GM23248 (cell line): ENCODE data around the gene LUZP1. TPM values are rescaled to one million over a fixed set of nuclear protein-coding genes. Genes with fewer than 3 reads are reported as not detected.

Experiments used
- DNase-seq: peaks from one replicate; pipeline ENCODE4 v3.0.0-alpha.2; 2015
- H2AFZ ChIP-seq: fragments of 200-600 bp; sonication (generic); 2 replicates; pipeline ENCODE4 v1.6.1; 2016; ENCODE audit warnings: antibody characterized with exemption
- H3F3A ChIP-seq: fragments of 200-600 bp; sonication (generic); 2 replicates; pipeline ENCODE4 v1.6.1; 2016; ENCODE audit warnings: mild to moderate bottlenecking, antibody characterized with exemption, mixed run types; ENCODE audit not compliant: insufficient read depth
- H3K27ac ChIP-seq: fragments of 200-600 bp; sonication (generic); 2 replicates; pipeline ENCODE4 v1.5.1; 2016; ENCODE audit warnings: mild to moderate bottlenecking
- H3K27me3 ChIP-seq: fragments of 200-600 bp; sonication (generic); replicated peaks from 2 replicates; pipeline ENCODE4 v1.6.1; 2016; ENCODE audit warnings: mild to moderate bottlenecking; ENCODE audit not compliant: insufficient read depth
- H3K36me3 ChIP-seq: fragments of 200-600 bp; sonication (generic); 2 replicates; pipeline ENCODE4 v1.6.1; 2016; ENCODE audit warnings: low read depth, mild to moderate bottlenecking
- H3K4me1 ChIP-seq: fragments of 200-600 bp; sonication (generic); 2 replicates; pipeline ENCODE4 v1.6.1; 2016; ENCODE audit warnings: mild to moderate bottlenecking; ENCODE audit not compliant: insufficient read depth
- H3K4me2 ChIP-seq: fragments of 200-600 bp; sonication (generic); one replicate; pipeline ENCODE4 v1.6.1; 2016; ENCODE audit warnings: mild to moderate bottlenecking; ENCODE audit not compliant: unreplicated experiment
- H3K4me3 ChIP-seq: fragments of 200-600 bp; sonication (generic); 2 replicates; pipeline ENCODE4 v1.5.1; 2016; ENCODE audit warnings: mild to moderate bottlenecking
- H3K79me2 ChIP-seq: fragments of 200-600 bp; sonication (generic); 2 replicates; pipeline ENCODE4 v1.6.1; 2016; ENCODE audit warnings: mild to moderate bottlenecking; ENCODE audit not compliant: insufficient read depth
- H3K9ac ChIP-seq: fragments of 200-600 bp; sonication (generic); 2 replicates; pipeline ENCODE4 v1.6.1; 2016; ENCODE audit warnings: mild to moderate bottlenecking
- H3K9me2 ChIP-seq: fragments of 200-600 bp; sonication (generic); 2 replicates; pipeline ENCODE4 v1.6.1; 2016; ENCODE audit warnings: mixed run types, mild to moderate bottlenecking, moderate library complexity; ENCODE audit not compliant: insufficient read depth
- H3K9me3 ChIP-seq: fragments of 200-600 bp; sonication (generic); one replicate; pipeline ENCODE4 v1.6.1; 2017; ENCODE audit warnings: low read depth
- H4K20me1 ChIP-seq: fragments of 200-600 bp; sonication (generic); 2 replicates; pipeline ENCODE4 v1.6.0; 2016; ENCODE audit not compliant: insufficient read depth
- EZH2 ChIP-seq: fragments of 200-600 bp; sonication (generic); IDR thresholded peaks from 2 replicates; pipeline ENCODE4 v1.6.1; 2018; ENCODE audit warnings: antibody characterized with exemption, mild to moderate bottlenecking; ENCODE audit not compliant: insufficient read depth, poor library complexity, severe bottlenecking
- EZH2phosphoT487 ChIP-seq: fragments of 200-600 bp; sonication (generic); IDR thresholded peaks from 2 replicates; pipeline ENCODE4 v1.6.1; 2018; ENCODE audit warnings: antibody characterized with exemption, moderate library complexity, mild to moderate bottlenecking, low read depth; ENCODE audit not compliant: insufficient read depth
- WGBS, 2 experiments: methylation state at CpG; one replicate each; pipeline ENCODE4 v1.1.6; 2015 to 2017; ENCODE audit warnings: low lambda C conversion rate in 2 of 2, low coverage in 1 of 2; ENCODE audit errors: missing lambda C conversion rate in 2 of 2; 5-methylcytosine and 5-hydroxymethylcytosine counted together
- in situ Hi-C: fragments of 300-500 bp; cut with MboI; formaldehyde crosslinking; loops from 2 replicates; pipeline ENCODE4 v1.15.0; 2020
- polyA plus RNA-seq: library from polyadenylated mRNA; unstranded; fragments of >200 nt; fragmentation: Nextera tagmentation; extraction: Ambion mirVana; gene quantifications from 2 replicates; pipeline ENCODE4 v1.2.1, GENCODE V29; 2016
- total RNA-seq: library from RNA; depleted of rRNA; stranded (reverse); fragments of >200 nt; shearing (Covaris generic); gene quantifications from 2 replicates; pipeline ENCODE4 v1.2.3, GENCODE V29; 2014

The LUZP1 gene
- total and polyA plus RNA-seq, 2 experiments from 2014 or later = 28.1 to 52.2 TPM

GRCh38 chr1:23092447-23092846, 76.2 kb downstream of the LUZP1 start:
- peaks cover 50% of the 10 kb centered on the region for H3K79me2 ChIP-seq
- TF ChIP-seq EZH2phosphoT487 = no peak
- TF ChIP-seq EZH2 = no peak
- in situ Hi-C loops = loop anchor here (10.0 kb wide), 1 partner anchor 182 kb away; no protein-coding TSS in a partner anchor

DNA sequence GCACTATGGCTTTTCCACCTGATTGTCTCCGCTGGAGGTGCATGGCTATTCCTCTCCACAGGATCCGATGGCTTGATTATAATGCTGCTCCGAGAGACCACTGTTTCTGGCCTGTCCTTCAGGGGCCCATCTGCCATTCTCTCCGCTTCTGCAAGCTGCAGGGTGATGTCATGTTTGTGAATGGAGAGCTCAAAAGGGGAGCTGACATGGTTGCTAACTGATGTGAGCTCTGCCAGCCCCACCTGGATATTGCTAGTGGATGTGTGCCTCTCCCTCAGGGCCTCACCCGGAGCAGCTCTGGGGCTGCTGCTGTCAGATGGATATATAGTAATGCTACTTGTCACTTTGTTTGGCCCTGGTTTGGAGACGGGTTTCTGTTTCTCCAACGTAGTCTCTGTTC, 77.1 kb downstream of the LUZP1 start:
- TF ChIP-seq EZH2 (no peak), EZH2phosphoT487 (no peak)
- Histone ChIP-seq H3K9me3 (no peaks in the 10 kb centered on the region), H3K9ac (no peak overlapping the region), H4K20me1 (no peaks in the 10 kb centered on the region), H3K4me3 (no peak overlapping the region), H3K4me1 (no peaks in the 10 kb centered on the region), H3K36me3 (peaks cover 28% of the 10 kb centered on the region), H3F3A (no peaks in the 10 kb centered on the region), H3K9me2 (no peaks in the 10 kb centered on the region), H3K79me2 (peaks cover 46% of the 10 kb centered on the region), H2AFZ (no peak overlapping the region), H3K27me3 (no peaks in the 10 kb centered on the region), H3K4me2 (no peak overlapping the region), H3K27ac (no peak overlapping the region)
- in situ Hi-C loops = loop anchor here (10.0 kb wide), 1 partner anchor 183 kb away; no protein-coding TSS in a partner anchor
- 93 to 96% methylated on average over 7 of the region's 7 CpGs for WGBS, 2 experiments
- DNase-seq = no peak

More at GRCh38 chr1:23092447-23092846, 76.2 kb downstream of the LUZP1 start:
- Histone ChIP-seq H3K4me2 (no peak overlapping the region), H2AFZ (no peak overlapping the region), H3K36me3 (peaks cover 28% of the 10 kb centered on the region), H3K9me2 (no peaks in the 10 kb centered on the region), H3K4me3 (no peak overlapping the region), H4K20me1 (no peaks in the 10 kb centered on the region), H3K4me1 (no peaks in the 10 kb centered on the region), H3K27me3 (no peaks in the 10 kb centered on the region), H3K27ac (no peak overlapping the region), H3K9me3 (no peaks in the 10 kb centered on the region), H3F3A (no peaks in the 10 kb centered on the region), H3K9ac (no peak overlapping the region)
- DNase-seq = no peak
- 61 to 64% methylated on average over 12 of the region's 12 CpGs for WGBS, 2 experiments

DNA sequence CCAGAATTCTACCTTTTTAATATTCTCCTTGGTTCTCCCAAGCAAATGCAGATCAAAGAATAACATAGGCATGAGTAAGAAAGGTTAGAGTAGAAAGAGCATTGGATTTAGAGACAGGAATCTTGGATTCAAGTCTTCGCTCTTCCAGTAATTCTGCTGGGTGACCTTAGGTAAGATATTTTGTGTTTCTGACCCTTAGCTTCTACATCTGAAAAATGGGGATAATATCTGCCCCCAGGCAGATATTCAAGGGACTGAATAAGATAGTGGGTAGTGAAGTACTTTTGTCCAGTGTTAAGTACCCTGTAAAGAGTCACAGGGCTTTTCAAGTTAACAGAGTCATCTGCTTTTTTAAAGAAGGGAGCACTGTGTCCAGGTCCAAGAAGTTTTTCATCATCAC, 78.6 kb downstream of the LUZP1 start:
- DNase-seq = no peak
- H3K9me2 ChIP-seq = no peaks in the 10 kb centered on the region
- H3K27me3 ChIP-seq = no peaks in the 10 kb centered on the region
- H3K9me3 ChIP-seq = no peaks in the 10 kb centered on the region
- H2AFZ ChIP-seq = no peak overlapping the region
- in situ Hi-C loops = loop anchor here (10.0 kb wide), 1 partner anchor 185 kb away; no protein-coding TSS in a partner anchor
- H3K4me2 ChIP-seq = no peak overlapping the region
- no peaks in the 10 kb centered on the region for H3K4me1 ChIP-seq
- TF ChIP-seq EZH2 (no peak), EZH2phosphoT487 (no peak)
- H3K27ac ChIP-seq = no peak overlapping the region
- no peaks in the 10 kb centered on the region for H4K20me1 ChIP-seq
- no peaks in the 10 kb centered on the region for H3F3A ChIP-seq
- WGBS, 2 experiments = 100% methylated on average over 1 of the region's 1 CpG
- H3K4me3 ChIP-seq = no peak overlapping the region
- H3K36me3 ChIP-seq = peaks cover 32% of the 10 kb centered on the region
- no peak overlapping the region for H3K9ac ChIP-seq
- peaks cover 33% of the 10 kb centered on the region; the same call in 1 of the 2 replicates for H3K79me2 ChIP-seq

GRCh38 chr1:23088027-23088426, 80.6 kb downstream of the LUZP1 start:
- H3K27me3 ChIP-seq = no peaks in the 10 kb centered on the region
- H4K20me1 ChIP-seq = no peaks in the 10 kb centered on the region
- no peak overlapping the region for H3K9ac ChIP-seq
- H3K4me2 ChIP-seq = no peak overlapping the region
- H3K4me3 ChIP-seq = no peak overlapping the region
- 63% methylated on average over 2 of the region's 2 CpGs for WGBS, 2 experiments
- no peaks in the 10 kb centered on the region for H3K9me2 ChIP-seq
- DNase-seq = no peak
- H3K9me3 ChIP-seq = no peaks in the 10 kb centered on the region
- TF ChIP-seq EZH2 = no peak
- TF ChIP-seq EZH2phosphoT487 = no peak
- in situ Hi-C loops = no loop called here
- no peaks in the 10 kb centered on the region for H3K4me1 ChIP-seq
- H2AFZ ChIP-seq = no peak overlapping the region
- peaks cover 39% of the 10 kb centered on the region for H3K36me3 ChIP-seq
- peaks cover 22% of the 10 kb centered on the region; the same call in 1 of the 2 replicates for H3K79me2 ChIP-seq
- peaks cover 12% of the 10 kb centered on the region; the same call in 1 of the 2 replicates for H3F3A ChIP-seq
- H3K27ac ChIP-seq = no peak overlapping the region

GRCh38 chr1:23085696-23086095, 83.0 kb downstream of the LUZP1 start:
- H3K27me3 ChIP-seq = no peaks in the 10 kb centered on the region
- H3K36me3 ChIP-seq = peaks cover 40% of the 10 kb centered on the region
- no peak overlapping the region for H2AFZ ChIP-seq
- DNase-seq = no peak
- no peaks in the 10 kb centered on the region for H3K9me3 ChIP-seq
- TF ChIP-seq EZH2phosphoT487 = no peak
- no peak for TF ChIP-seq EZH2
- no peak overlapping the region for H3K4me2 ChIP-seq
- H3F3A ChIP-seq = peaks cover 17% of the 10 kb centered on the region; the same call in 1 of the 2 replicates
- H3K9ac ChIP-seq = no peak overlapping the region
- H3K4me1 ChIP-seq = no peaks in the 10 kb centered on the region
- in situ Hi-C loops = no loop called here
- H3K9me2 ChIP-seq = no peaks in the 10 kb centered on the region
- no peak overlapping the region for H3K27ac ChIP-seq
- H3K79me2 ChIP-seq = peaks cover 10% of the 10 kb centered on the region; the same call in 1 of the 2 replicates
- 83 to 84% methylated on average over 3 of the region's 3 CpGs for WGBS, 2 experiments
- H4K20me1 ChIP-seq = no peaks in the 10 kb centered on the region
- no peak overlapping the region for H3K4me3 ChIP-seq
